Measurements from ENCODE around the gene TGFB1I1.
"Not testable (repeated sequence)": the region's sequence is repeated elsewhere in the genome, so short reads cannot be mapped to it uniquely, and the experiment has no call there.

Gene TGFB1I1

GRCh38 chr16:31471241-31471874 is 594 bp upstream of the TGFB1I1 start:
- no peak for DNase-seq (ENCODE audit: low read depth)

- DNase-seq (ENCODE audit: low read depth) = peak; percentile 61
These were observed 804 bp downstream of the TGFB1I1 start for GRCh38 chr16:31472709-31473203.

- DNase-seq (ENCODE audit: low read depth) = no peak
These were observed 1.5 kb downstream of the TGFB1I1 start for GRCh38 chr16:31473264-31473984.

GRCh38 chr16:31474173-31474714 is 2.3 kb downstream of the TGFB1I1 start:
- peak; percentile 85 for DNase-seq (ENCODE audit: low read depth)

- DNase-seq (ENCODE audit: low read depth) = no peak
These were observed 3.1 kb downstream of the TGFB1I1 start for GRCh38 chr16:31474773-31475738.

GRCh38 chr16:31475946-31476302 is 4.0 kb downstream of the TGFB1I1 start:
- DNase-seq (ENCODE audit: low read depth) = no peak

- no peak for DNase-seq (ENCODE audit: low read depth)
These were observed 4.6 kb downstream of the TGFB1I1 start for GRCh38 chr16:31476303-31477219.

- no peak for DNase-seq (ENCODE audit: low read depth)
These were observed 5.6 kb downstream of the TGFB1I1 start for GRCh38 chr16:31477220-31478216.

- no peak for DNase-seq (ENCODE audit: low read depth)
These were observed 7.0 kb downstream of the TGFB1I1 start for GRCh38 chr16:31478956-31479355.

GRCh38 chr16:31479751-31480150 is 7.8 kb downstream of the TGFB1I1 start:
- DNase-seq (ENCODE audit: low read depth) = no peak

- no peak for DNase-seq (ENCODE audit: low read depth)
These were observed 9.0 kb downstream of the TGFB1I1 start for GRCh38 chr16:31480851-31481536.

GRCh38 chr16:31483081-31483480 is 11.1 kb downstream of the TGFB1I1 start, which contains the start of gene SLC5A2:
Gene SLC5A2, plus strand, starts transcription at chr16:31483123. Its CDS starts 14 bp downstream, at chr16:31483137.
- no peak for DNase-seq (ENCODE audit: low read depth)

- DNase-seq (ENCODE audit: low read depth) = not testable (repeated sequence)
These were observed 12.1 kb downstream of the TGFB1I1 start for GRCh38 chr16:31484048-31484447.

GRCh38 chr16:31484491-31485171 is 12.7 kb downstream of the TGFB1I1 start:
- no peak for DNase-seq (ENCODE audit: low read depth)

GRCh38 chr16:31485571-31485970 is 13.6 kb downstream of the TGFB1I1 start:
- DNase-seq (ENCODE audit: low read depth) = no peak

GRCh38 chr16:31486045-31486444 is 14.1 kb downstream of the TGFB1I1 start:
- no peak for DNase-seq (ENCODE audit: low read depth)

GRCh38 chr16:31487071-31487719 is 15.2 kb downstream of the TGFB1I1 start:
- DNase-seq (ENCODE audit: low read depth) = no peak
